GM12801 (cell line): ENCODE measurements around the gene KRT39.

ENCODE experiments used
- TF ChIP-seq, protein P1 (sequence below): IDR thresholded peaks from one replicate; pipeline ENCODE4 v1.5.1; 2011; ENCODE audit warnings: control low read depth; ENCODE audit not compliant: insufficient read length; ENCODE audit errors: extremely low read depth

KRT39 gene

DNA sequence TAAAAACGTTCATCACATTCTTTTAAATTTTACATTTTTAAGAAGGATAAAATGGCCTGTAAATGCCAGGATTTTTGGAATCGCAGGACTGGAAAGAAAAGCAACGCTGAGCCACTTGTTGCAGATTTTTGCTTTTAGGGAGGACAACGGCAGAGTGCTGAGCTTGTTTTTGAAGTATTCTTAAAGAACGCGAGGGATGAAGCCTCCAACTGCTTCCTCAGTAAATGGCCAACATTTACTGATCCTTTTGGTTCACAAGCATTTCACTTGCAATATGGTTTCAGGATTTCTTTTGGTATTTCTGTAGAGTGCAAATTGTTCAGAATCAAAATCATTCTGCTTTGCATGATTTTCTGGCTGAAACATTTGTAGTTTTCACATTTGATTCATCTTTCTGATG lies 26.5 kb downstream of the KRT39 start:
- TF ChIP-seq, protein P1, sequence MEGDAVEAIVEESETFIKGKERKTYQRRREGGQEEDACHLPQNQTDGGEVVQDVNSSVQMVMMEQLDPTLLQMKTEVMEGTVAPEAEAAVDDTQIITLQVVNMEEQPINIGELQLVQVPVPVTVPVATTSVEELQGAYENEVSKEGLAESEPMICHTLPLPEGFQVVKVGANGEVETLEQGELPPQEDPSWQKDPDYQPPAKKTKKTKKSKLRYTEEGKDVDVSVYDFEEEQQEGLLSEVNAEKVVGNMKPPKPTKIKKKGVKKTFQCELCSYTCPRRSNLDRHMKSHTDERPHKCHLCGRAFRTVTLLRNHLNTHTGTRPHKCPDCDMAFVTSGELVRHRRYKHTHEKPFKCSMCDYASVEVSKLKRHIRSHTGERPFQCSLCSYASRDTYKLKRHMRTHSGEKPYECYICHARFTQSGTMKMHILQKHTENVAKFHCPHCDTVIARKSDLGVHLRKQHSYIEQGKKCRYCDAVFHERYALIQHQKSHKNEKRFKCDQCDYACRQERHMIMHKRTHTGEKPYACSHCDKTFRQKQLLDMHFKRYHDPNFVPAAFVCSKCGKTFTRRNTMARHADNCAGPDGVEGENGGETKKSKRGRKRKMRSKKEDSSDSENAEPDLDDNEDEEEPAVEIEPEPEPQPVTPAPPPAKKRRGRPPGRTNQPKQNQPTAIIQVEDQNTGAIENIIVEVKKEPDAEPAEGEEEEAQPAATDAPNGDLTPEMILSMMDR = no peak

DNA sequence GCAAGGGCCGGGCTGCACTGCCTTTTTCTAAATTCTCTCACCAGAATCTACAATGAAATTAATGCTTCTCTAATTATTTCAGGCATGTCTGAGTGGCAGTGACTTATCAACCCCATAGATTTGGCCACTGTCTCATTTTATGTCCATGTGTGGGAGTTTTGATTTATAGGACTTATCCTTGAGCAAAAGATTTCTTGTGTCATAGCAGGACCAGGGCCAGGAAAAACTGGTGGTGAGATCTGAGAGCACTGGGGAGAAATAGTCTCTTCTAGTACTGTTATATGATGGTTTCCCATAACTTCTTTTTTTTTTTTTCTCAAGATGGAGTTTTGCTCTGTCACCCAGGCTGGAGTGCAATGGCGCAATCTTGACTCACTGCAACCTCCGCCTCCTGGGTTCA lies 27.8 kb downstream of the KRT39 start:
- TF ChIP-seq, protein P1 = no peak

GRCh38 chr17:40937384-40937819 lies 29.3 kb downstream of the KRT39 start, which contains the start of gene KRT23:
KRT23 (minus strand) TSS chr17:40937646; CDS start chr17:40936603, 1,043 bp downstream.
- TF ChIP-seq, protein P1 = no peak

- TF ChIP-seq, protein P1 = no peak
These were observed 29.8 kb downstream of the KRT39 start for GRCh38 chr17:40936976-40937375.

DNA sequence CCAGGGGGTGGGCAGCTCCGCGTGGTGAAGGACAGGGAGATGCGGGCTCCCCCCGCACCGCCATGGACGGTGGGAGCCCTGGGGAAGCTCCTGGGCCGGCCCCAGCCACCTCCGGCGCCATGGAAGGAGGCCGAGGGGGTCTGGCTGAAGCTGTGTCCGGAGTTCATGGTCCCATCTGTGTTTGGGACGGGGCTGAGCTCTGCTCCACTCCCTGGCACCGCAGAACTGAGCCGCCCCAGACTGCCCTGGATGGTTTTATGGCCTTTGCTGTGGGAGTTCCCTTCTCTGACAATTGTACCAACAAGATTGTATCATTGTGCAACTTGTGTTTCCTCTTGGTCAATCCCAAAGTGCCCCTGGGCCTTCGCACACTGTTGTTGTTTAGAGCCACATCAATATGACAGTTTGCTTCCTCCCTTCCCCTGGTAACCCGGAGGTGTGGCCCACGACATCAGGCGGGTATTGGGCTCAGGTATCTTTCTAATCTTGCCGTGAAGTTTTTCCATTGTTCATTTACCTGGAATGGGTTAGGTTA lies 30.2 kb downstream of the KRT39 start:
- TF ChIP-seq, protein P1 = no peak

DNA sequence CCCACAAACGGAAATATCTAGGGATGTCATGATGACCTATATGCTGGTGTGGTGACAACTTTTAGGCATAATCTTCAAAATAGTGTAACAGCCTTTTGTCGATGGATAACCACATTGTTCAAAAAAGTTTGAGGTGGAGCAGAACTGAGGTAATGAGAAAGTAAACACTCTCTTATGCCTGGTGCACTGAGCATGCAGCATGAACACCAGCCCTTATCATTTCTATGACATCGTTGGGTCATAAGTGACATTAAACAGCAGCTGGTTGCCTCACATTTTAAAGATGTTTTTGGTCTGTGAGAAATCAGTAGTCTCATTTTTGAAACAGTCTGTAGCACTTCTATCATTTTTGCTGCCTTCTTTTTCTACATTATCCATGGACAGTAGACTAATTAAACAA lies 31.1 kb downstream of the KRT39 start:
- TF ChIP-seq, protein P1 = no peak

- TF ChIP-seq, protein P1 = no peak
These were observed 34.1 kb downstream of the KRT39 start for GRCh38 chr17:40932608-40933007.

DNA sequence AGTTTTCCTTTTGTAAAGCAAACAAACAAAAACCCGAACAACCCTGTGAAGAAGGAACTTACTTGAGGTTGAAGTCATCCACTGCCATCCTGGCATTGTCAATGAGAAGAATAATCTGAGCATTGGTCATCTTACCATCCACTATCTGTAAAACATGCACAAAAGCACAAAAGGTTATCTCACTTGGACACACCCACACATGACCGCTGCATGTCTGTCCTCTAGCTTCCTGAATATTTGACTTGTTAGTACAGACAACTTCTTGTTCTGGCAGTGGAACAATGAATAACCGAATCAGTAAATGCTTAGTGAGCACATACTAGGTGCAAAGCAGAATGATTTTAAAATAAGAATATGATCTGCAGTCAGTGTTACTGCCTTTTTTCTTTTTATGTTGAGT lies 35.4 kb downstream of the KRT39 start:
- TF ChIP-seq, protein P1 = no peak
